ENCODE measurements around the gene ASAP3. TPM values are rescaled to one million over a fixed set of nuclear protein-coding genes. Genes with fewer than 3 reads are reported as not detected.

The ASAP3 gene
- total RNA-seq, 1 experiment from 2014 or later, result 2.9 TPM

- Mint-ChIP-seq H3K4me1 (ENCODE audit: low read depth, unreplicated experiment) (no peaks in the 10 kb centered on the region), H3K36me3 (ENCODE audit: insufficient read depth, unreplicated experiment) (no peaks in the 10 kb centered on the region), H3K27me3 (ENCODE audit: unreplicated experiment) (peaks cover 36% of the 10 kb centered on the region), H3K27ac (ENCODE audit: unreplicated experiment) (no peak overlapping the region), H3K4me3 (ENCODE audit: low read depth, unreplicated experiment) (no peak overlapping the region), H3K9me3 (ENCODE audit: low read depth, unreplicated experiment) (no peaks in the 10 kb centered on the region)
- no TSS peak for BruUV-seq (replicated peaks)
- no peak for TF ChIP-seq CTCF (IDR thresholded peaks at IDR 0.05; ENCODE audit: unreplicated experiment)
- no peak for DNase-seq
- intact Hi-C loops (cut with micrococcal nuclease; ENCODE audit: unreplicated experiment), result no loop called here
- CTCF ChIA-PET, result no interaction called here
Measured at GRCh38 chr1:23438545-23438944, 45.4 kb downstream of the ASAP3 start.

- intact Hi-C loops (cut with micrococcal nuclease; ENCODE audit: unreplicated experiment), result no loop called here
- H3K4me1 Mint-ChIP-seq (ENCODE audit: low read depth, unreplicated experiment), result no peaks in the 10 kb centered on the region
- CTCF ChIA-PET, result no interaction called here
- H3K27ac Mint-ChIP-seq (ENCODE audit: unreplicated experiment), result no peak overlapping the region
- no peak for DNase-seq
- no peak for TF ChIP-seq CTCF (IDR thresholded peaks at IDR 0.05; ENCODE audit: unreplicated experiment)
- H3K36me3 Mint-ChIP-seq (ENCODE audit: insufficient read depth, unreplicated experiment), result no peaks in the 10 kb centered on the region
- peaks cover 23% of the 10 kb centered on the region for H3K27me3 Mint-ChIP-seq (ENCODE audit: unreplicated experiment)
- no TSS peak for BruUV-seq (replicated peaks)
- H3K4me3 Mint-ChIP-seq (ENCODE audit: low read depth, unreplicated experiment), result no peak overlapping the region
- H3K9me3 Mint-ChIP-seq (ENCODE audit: low read depth, unreplicated experiment), result no peaks in the 10 kb centered on the region
Measured at GRCh38 chr1:23437355-23437664, 46.7 kb downstream of the ASAP3 start.

- Mint-ChIP-seq H3K27me3 (ENCODE audit: unreplicated experiment) (peaks cover 18% of the 10 kb centered on the region), H3K36me3 (ENCODE audit: insufficient read depth, unreplicated experiment) (no peaks in the 10 kb centered on the region), H3K9me3 (ENCODE audit: low read depth, unreplicated experiment) (no peaks in the 10 kb centered on the region), H3K4me3 (ENCODE audit: low read depth, unreplicated experiment) (no peak overlapping the region), H3K27ac (ENCODE audit: unreplicated experiment) (no peak overlapping the region), H3K4me1 (ENCODE audit: low read depth, unreplicated experiment) (no peaks in the 10 kb centered on the region)
- no TSS peak for BruUV-seq (replicated peaks)
- no peak for DNase-seq
- intact Hi-C loops (cut with micrococcal nuclease; ENCODE audit: unreplicated experiment), result no loop called here
- CTCF ChIA-PET, result interaction anchor here (0.9 kb wide), 1 partner anchor 15 kb away, joined by 3 read pairs; no protein-coding TSS in a partner anchor
- TF ChIP-seq CTCF (IDR thresholded peaks at IDR 0.05; ENCODE audit: unreplicated experiment), result no peak
Measured at GRCh38 chr1:23436520-23437354, 47.2 kb downstream of the ASAP3 start.

DNA sequence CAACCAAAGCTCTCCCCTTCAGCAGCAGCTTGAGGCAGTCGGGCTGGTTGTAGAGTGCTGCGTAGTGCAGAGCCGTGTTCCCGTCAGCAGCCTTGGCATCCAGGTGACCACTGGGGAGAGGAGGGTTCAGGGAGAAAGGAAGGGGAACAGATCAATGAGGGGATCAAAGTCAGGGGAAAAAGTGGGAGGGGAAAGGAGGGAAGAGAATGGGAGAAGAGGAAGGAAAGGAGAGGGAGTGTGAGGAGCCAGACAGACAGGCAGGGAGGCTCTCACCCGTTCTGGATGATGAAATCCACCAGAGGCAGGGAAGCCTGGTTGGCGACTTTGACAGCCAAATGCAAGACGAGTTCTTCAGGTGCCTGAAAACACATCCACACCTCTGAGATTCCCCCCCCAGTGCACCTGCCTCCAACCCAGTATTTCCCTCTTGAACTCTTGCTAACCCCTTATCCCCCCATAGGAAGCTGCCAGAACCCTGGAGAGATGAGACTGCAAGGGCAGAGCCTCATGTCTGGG, 49.7 kb downstream of the ASAP3 start:
- CTCF ChIA-PET, result no interaction called here
- no TSS peak for BruUV-seq (replicated peaks)
- no peak for TF ChIP-seq CTCF (IDR thresholded peaks at IDR 0.05; ENCODE audit: unreplicated experiment)
- no peaks in the 10 kb centered on the region for H3K4me1 Mint-ChIP-seq (ENCODE audit: low read depth, unreplicated experiment)
- H3K27ac Mint-ChIP-seq (ENCODE audit: unreplicated experiment), result no peak overlapping the region
- DNase-seq, result no peak
- H3K36me3 Mint-ChIP-seq (ENCODE audit: insufficient read depth, unreplicated experiment), result no peaks in the 10 kb centered on the region
- H3K27me3 Mint-ChIP-seq (ENCODE audit: unreplicated experiment), result peaks cover 14% of the 10 kb centered on the region
- no peak overlapping the region for H3K4me3 Mint-ChIP-seq (ENCODE audit: low read depth, unreplicated experiment)
- H3K9me3 Mint-ChIP-seq (ENCODE audit: low read depth, unreplicated experiment), result no peaks in the 10 kb centered on the region
- intact Hi-C loops (cut with micrococcal nuclease; ENCODE audit: unreplicated experiment), result no loop called here
